ENCODE measurements around the gene EMC8.

- TF ChIP-seq, protein P1, sequence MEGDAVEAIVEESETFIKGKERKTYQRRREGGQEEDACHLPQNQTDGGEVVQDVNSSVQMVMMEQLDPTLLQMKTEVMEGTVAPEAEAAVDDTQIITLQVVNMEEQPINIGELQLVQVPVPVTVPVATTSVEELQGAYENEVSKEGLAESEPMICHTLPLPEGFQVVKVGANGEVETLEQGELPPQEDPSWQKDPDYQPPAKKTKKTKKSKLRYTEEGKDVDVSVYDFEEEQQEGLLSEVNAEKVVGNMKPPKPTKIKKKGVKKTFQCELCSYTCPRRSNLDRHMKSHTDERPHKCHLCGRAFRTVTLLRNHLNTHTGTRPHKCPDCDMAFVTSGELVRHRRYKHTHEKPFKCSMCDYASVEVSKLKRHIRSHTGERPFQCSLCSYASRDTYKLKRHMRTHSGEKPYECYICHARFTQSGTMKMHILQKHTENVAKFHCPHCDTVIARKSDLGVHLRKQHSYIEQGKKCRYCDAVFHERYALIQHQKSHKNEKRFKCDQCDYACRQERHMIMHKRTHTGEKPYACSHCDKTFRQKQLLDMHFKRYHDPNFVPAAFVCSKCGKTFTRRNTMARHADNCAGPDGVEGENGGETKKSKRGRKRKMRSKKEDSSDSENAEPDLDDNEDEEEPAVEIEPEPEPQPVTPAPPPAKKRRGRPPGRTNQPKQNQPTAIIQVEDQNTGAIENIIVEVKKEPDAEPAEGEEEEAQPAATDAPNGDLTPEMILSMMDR (IDR thresholded peaks at IDR 0.05; ENCODE audit: low read depth, low read length) = no peak
- TF ChIP-seq EZH2phosphoT487 (IDR thresholded peaks at IDR 0.05; ENCODE audit: low read depth) = no peak
Measured at GRCh38 chr16:85750827-85751697, 48.3 kb downstream of the EMC8 start, which contains the start of gene C16orf74.

Measured in OCI-LY3 (cell line).